HCT116 (cell line): ENCODE data around the gene ACVR1B.

Source experiments
- EGR1 ChIP-seq: IDR thresholded peaks from 2 replicates; pipeline ENCODE4 v1.6.1; 2012; ENCODE audit warnings: low read depth
- EZH2 ChIP-seq: fragments of 200-600 bp; sonication (generic); IDR thresholded peaks from 2 replicates; pipeline ENCODE4 v1.6.1; 2017; ENCODE audit warnings: antibody characterized with exemption, mixed run types
- EZH2phosphoT487 ChIP-seq: fragments of 200-600 bp; IDR thresholded peaks from 2 replicates; pipeline ENCODE4 v1.6.1; 2018; ENCODE audit warnings: antibody characterized with exemption, borderline replicate concordance
- JUND ChIP-seq: IDR thresholded peaks from 2 replicates; pipeline ENCODE4 v1.6.1; 2012
- POLR2A ChIP-seq: IDR thresholded peaks from 2 replicates; pipeline ENCODE4 v1.7.0; 2011; ENCODE audit warnings: borderline replicate concordance; ENCODE audit not compliant: insufficient read depth, insufficient read length; ENCODE audit errors: extremely low read depth
- POLR2AphosphoS5 ChIP-seq: IDR thresholded peaks from 2 replicates; pipeline ENCODE4 v1.6.1; 2011; ENCODE audit warnings: mild to moderate bottlenecking, low read depth, low read length, moderate library complexity
- RAD21 ChIP-seq: IDR thresholded peaks from 2 replicates; pipeline ENCODE4 v1.6.1; 2012; ENCODE audit warnings: low read depth, mild to moderate bottlenecking
- SIN3A ChIP-seq: IDR thresholded peaks from 2 replicates; pipeline ENCODE4 v1.6.1; 2012; ENCODE audit warnings: low read depth
- SP1 ChIP-seq: IDR thresholded peaks from 2 replicates; pipeline ENCODE4 v1.6.1; 2012; ENCODE audit warnings: low read depth
- SRF ChIP-seq: IDR thresholded peaks from 2 replicates; pipeline ENCODE4 v1.6.1; 2012; ENCODE audit warnings: low read depth
- YY1 ChIP-seq: IDR thresholded peaks from 2 replicates; pipeline ENCODE4 v1.6.1; 2011; ENCODE audit warnings: low read length, low read depth, moderate library complexity, mild to moderate bottlenecking; ENCODE audit not compliant: insufficient replicate concordance; ENCODE audit errors: extremely low read depth
- TF ChIP-seq, protein P1 (sequence below), 3 experiments: fragments of 200-600 bp in 1 of 3; sonication (generic) in 1 of 3; IDR thresholded peaks in 2 of 3; conservative IDR thresholded peaks in 1 of 3; 2 replicates each; pipeline ENCODE4 v1.5.1; 2012 to 2017; ENCODE audit warnings: low read depth in 2 of 3, low read length in 2 of 3, antibody characterized with exemption in 1 of 3, borderline replicate concordance in 1 of 3, control low read depth in 1 of 3, mild to moderate bottlenecking in 1 of 3, mixed read lengths in 1 of 3, mixed run types in 1 of 3, moderate library complexity in 1 of 3; ENCODE audit not compliant: insufficient read depth in 1 of 3
- TF ChIP-seq, protein P2 (sequence below): IDR thresholded peaks from 2 replicates; pipeline ENCODE4 v1.6.1; 2012
- TF ChIP-seq, protein P3 (sequence below): IDR thresholded peaks from 2 replicates; pipeline ENCODE4 v1.6.1; 2012; ENCODE audit warnings: low read depth

DNA sequence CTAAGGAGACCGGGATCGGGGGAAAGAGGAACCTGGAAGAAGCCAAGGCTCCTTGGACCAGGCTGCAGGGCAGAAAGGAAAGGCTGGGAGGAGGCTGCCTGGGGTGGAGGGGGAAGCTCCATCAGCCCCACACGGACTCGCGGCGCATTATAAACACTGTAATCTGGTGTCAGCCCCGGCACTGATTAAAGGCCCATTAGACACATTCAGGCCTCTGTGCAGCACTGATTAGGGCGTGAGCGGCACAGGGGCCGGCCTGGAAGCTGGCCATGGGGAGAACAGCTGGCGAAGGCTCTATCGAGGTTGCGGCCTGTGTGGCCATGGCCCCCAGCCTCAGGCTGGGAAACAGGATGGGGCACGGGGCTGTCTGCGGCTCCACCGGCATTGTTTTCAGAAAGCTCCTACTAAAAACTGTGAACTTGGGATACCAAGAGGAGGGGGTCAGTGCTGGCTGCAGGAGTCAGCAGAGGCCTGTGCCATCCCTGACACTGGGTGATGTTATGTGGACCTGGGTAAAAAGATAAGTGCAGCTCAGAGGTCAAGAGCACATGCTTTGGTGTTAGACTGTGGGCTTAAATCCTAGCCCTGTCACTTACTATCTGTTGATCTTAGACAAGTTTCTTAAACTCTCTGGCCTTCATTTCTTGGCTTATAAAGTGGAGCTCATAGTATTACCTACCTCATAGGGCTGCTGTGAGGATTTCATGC, 33.6 kb upstream of the ACVR1B start:
- TF ChIP-seq, protein P1, sequence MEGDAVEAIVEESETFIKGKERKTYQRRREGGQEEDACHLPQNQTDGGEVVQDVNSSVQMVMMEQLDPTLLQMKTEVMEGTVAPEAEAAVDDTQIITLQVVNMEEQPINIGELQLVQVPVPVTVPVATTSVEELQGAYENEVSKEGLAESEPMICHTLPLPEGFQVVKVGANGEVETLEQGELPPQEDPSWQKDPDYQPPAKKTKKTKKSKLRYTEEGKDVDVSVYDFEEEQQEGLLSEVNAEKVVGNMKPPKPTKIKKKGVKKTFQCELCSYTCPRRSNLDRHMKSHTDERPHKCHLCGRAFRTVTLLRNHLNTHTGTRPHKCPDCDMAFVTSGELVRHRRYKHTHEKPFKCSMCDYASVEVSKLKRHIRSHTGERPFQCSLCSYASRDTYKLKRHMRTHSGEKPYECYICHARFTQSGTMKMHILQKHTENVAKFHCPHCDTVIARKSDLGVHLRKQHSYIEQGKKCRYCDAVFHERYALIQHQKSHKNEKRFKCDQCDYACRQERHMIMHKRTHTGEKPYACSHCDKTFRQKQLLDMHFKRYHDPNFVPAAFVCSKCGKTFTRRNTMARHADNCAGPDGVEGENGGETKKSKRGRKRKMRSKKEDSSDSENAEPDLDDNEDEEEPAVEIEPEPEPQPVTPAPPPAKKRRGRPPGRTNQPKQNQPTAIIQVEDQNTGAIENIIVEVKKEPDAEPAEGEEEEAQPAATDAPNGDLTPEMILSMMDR (IDR thresholded peaks at IDR 0.05 in 2 of 3, conservative IDR thresholded peaks at IDR 0.05 in 1 of 3; ENCODE audit: borderline replicate concordance in 1 of 3, insufficient read depth in 1 of 3, low read depth in 2 of 3, low read length in 2 of 3), result no peak
- TF ChIP-seq JUND (no peak), EGR1 (no peak), SIN3A (no peak), SP1 (no peak), POLR2AphosphoS5 (no peak), YY1 (no peak), EZH2 (no peak), SRF (no peak), POLR2A (no peak), EZH2phosphoT487 (no peak), RAD21 (no peak)
- TF ChIP-seq, protein P2, sequence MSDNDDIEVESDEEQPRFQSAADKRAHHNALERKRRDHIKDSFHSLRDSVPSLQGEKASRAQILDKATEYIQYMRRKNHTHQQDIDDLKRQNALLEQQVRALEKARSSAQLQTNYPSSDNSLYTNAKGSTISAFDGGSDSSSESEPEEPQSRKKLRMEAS, result no peak
- TF ChIP-seq, protein P3, sequence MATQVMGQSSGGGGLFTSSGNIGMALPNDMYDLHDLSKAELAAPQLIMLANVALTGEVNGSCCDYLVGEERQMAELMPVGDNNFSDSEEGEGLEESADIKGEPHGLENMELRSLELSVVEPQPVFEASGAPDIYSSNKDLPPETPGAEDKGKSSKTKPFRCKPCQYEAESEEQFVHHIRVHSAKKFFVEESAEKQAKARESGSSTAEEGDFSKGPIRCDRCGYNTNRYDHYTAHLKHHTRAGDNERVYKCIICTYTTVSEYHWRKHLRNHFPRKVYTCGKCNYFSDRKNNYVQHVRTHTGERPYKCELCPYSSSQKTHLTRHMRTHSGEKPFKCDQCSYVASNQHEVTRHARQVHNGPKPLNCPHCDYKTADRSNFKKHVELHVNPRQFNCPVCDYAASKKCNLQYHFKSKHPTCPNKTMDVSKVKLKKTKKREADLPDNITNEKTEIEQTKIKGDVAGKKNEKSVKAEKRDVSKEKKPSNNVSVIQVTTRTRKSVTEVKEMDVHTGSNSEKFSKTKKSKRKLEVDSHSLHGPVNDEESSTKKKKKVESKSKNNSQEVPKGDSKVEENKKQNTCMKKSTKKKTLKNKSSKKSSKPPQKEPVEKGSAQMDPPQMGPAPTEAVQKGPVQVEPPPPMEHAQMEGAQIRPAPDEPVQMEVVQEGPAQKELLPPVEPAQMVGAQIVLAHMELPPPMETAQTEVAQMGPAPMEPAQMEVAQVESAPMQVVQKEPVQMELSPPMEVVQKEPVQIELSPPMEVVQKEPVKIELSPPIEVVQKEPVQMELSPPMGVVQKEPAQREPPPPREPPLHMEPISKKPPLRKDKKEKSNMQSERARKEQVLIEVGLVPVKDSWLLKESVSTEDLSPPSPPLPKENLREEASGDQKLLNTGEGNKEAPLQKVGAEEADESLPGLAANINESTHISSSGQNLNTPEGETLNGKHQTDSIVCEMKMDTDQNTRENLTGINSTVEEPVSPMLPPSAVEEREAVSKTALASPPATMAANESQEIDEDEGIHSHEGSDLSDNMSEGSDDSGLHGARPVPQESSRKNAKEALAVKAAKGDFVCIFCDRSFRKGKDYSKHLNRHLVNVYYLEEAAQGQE, result no peak
